Cardiac muscle cell (in vitro differentiated cells and primary cell): ENCODE results near the gene NTRK3. TPM values are rescaled to one million over a fixed set of nuclear protein-coding genes. Genes with fewer than 3 reads are reported as not detected.
A peak's percentile ranks its signal among the peaks of the same experiment; 100 is the strongest.

Experiments used
- DNase-seq, 2 donors: peaks; one replicate each; pipeline versions ENCODE4 v3.0.0 to v3.0.0-alpha.2; 2010 to 2017; ENCODE audit warnings: low read depth in 1 of 2, low spot score in 1 of 2
- H3K27ac ChIP-seq: fragments of 200-600 bp; sonication (generic); 2 replicates; pipeline ENCODE4 v1.5.1; 2016
- H3K27me3 ChIP-seq: fragments of 200-600 bp; sonication (generic); 2 replicates; pipeline ENCODE4 v1.6.0; 2016; ENCODE audit warnings: control low read depth
- H3K36me3 ChIP-seq: fragments of 200-600 bp; sonication (generic); 2 replicates; pipeline ENCODE4 v1.5.1; 2016; ENCODE audit warnings: control low read depth
- H3K4me1 ChIP-seq: fragments of 200-600 bp; sonication (generic); 2 replicates; pipeline ENCODE4 v1.8.1; 2017; ENCODE audit warnings: low read depth, mild to moderate bottlenecking, mixed run types
- H3K4me3 ChIP-seq: fragments of 200-600 bp; sonication (generic); 2 replicates; pipeline ENCODE4 v1.5.1; 2016; ENCODE audit warnings: mild to moderate bottlenecking
- H3K9me3 ChIP-seq: fragments of 200-600 bp; sonication (generic); 2 replicates; pipeline ENCODE4 v1.5.1; 2017; ENCODE audit warnings: low read depth, mild to moderate bottlenecking, control low read depth
- polyA plus RNA-seq: library from polyadenylated mRNA; unstranded; fragments of >200 nt; fragmentation: Nextera tagmentation; extraction: Ambion mirVana; gene quantifications from 2 replicates; pipeline ENCODE4 v1.2.1, GENCODE V29; 2016
- total RNA-seq: library from RNA; depleted of rRNA; stranded (reverse); fragments of >200 nt; gene quantifications from 2 replicates; pipeline ENCODE4 v1.2.3, GENCODE V29; 2016
- TF ChIP-seq, protein P1 (sequence below): IDR thresholded peaks from 2 replicates; pipeline ENCODE4 v1.5.1; 2012; ENCODE audit warnings: low read depth, mild to moderate bottlenecking, low read length

The NTRK3 gene
- total and polyA plus RNA-seq, 2 experiments from 2014 or later = 3.3 to 6.2 TPM

DNA sequence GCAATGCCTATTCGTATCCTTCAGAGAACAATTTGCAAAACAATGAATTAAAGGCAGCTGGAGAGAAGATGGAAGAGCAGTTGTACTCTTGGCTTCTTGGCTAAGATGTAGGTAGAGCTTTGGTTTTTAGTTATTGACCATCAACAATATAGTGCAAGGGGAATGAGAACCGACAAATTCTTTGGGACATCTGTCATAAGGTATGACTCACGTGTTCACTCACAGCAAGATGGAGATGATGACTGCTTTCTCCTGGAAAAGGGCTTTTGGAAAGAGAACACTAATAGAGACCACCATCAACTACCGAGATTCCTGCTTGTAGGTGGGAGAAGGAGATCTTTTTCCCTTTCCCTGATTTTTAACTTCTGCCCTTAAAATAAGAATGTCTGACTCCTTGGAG is 234.9 kb downstream of the NTRK3 start:
- Histone ChIP-seq H3K27me3 (no peaks in the 10 kb centered on the region), H3K4me3 (no peak overlapping the region), H3K36me3 (no peaks in the 10 kb centered on the region), H3K4me1 (no peaks in the 10 kb centered on the region), H3K9me3 (no peaks in the 10 kb centered on the region), H3K27ac (no peak overlapping the region)
- DNase-seq = no peak
- TF ChIP-seq, protein P1, sequence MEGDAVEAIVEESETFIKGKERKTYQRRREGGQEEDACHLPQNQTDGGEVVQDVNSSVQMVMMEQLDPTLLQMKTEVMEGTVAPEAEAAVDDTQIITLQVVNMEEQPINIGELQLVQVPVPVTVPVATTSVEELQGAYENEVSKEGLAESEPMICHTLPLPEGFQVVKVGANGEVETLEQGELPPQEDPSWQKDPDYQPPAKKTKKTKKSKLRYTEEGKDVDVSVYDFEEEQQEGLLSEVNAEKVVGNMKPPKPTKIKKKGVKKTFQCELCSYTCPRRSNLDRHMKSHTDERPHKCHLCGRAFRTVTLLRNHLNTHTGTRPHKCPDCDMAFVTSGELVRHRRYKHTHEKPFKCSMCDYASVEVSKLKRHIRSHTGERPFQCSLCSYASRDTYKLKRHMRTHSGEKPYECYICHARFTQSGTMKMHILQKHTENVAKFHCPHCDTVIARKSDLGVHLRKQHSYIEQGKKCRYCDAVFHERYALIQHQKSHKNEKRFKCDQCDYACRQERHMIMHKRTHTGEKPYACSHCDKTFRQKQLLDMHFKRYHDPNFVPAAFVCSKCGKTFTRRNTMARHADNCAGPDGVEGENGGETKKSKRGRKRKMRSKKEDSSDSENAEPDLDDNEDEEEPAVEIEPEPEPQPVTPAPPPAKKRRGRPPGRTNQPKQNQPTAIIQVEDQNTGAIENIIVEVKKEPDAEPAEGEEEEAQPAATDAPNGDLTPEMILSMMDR = no peak

DNA sequence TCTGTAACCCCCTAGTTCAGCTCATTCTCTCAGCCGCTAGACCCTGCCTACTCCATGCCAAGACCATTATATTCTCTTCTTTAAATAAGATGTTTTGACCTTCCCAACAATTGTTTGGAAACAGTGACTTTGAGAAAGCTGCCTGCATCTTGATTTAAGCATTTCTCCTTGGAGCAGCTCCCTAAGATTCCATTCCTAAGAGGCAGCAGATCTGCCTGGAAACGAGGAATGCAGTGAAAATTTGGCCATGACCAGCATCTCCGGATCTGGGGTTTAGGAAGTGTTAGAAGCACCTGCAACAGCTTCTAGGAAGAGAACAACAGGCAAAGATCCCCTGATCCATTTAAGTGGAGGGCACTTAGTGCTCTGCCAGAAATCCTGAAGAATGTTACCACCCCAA is 235.7 kb downstream of the NTRK3 start:
- DNase-seq = no peak
- H3K4me1 ChIP-seq = no peaks in the 10 kb centered on the region
- H3K27me3 ChIP-seq = no peaks in the 10 kb centered on the region
- H3K4me3 ChIP-seq = no peak overlapping the region
- H3K27ac ChIP-seq = no peak overlapping the region
- no peaks in the 10 kb centered on the region for H3K9me3 ChIP-seq
- TF ChIP-seq, protein P1 = no peak
- H3K36me3 ChIP-seq = no peaks in the 10 kb centered on the region

DNA sequence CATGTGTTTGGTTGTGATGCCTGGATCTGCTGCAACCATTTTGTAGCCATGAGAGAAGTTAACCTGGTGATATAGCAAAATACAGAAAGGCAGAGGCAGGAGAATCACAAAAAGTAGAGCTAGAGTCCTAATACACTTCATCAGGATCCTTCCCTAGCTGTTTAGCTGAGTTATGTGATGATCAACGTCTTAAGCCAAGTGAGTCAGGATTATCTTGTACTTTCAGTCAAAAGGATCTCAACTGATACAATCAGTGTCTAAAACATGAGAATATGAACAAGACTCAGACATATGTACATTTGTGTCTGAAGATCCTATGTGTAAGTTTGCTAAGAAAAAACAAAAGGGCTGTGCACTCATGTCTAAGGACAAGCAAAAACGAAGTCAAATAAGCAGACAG is 236.9 kb downstream of the NTRK3 start:
- DNase-seq = no peak
- TF ChIP-seq, protein P1 = no peak
- Histone ChIP-seq H3K27me3 (no peaks in the 10 kb centered on the region), H3K9me3 (no peaks in the 10 kb centered on the region), H3K36me3 (no peaks in the 10 kb centered on the region), H3K27ac (no peak overlapping the region), H3K4me1 (peaks cover 10% of the 10 kb centered on the region), H3K4me3 (no peak overlapping the region)

DNA sequence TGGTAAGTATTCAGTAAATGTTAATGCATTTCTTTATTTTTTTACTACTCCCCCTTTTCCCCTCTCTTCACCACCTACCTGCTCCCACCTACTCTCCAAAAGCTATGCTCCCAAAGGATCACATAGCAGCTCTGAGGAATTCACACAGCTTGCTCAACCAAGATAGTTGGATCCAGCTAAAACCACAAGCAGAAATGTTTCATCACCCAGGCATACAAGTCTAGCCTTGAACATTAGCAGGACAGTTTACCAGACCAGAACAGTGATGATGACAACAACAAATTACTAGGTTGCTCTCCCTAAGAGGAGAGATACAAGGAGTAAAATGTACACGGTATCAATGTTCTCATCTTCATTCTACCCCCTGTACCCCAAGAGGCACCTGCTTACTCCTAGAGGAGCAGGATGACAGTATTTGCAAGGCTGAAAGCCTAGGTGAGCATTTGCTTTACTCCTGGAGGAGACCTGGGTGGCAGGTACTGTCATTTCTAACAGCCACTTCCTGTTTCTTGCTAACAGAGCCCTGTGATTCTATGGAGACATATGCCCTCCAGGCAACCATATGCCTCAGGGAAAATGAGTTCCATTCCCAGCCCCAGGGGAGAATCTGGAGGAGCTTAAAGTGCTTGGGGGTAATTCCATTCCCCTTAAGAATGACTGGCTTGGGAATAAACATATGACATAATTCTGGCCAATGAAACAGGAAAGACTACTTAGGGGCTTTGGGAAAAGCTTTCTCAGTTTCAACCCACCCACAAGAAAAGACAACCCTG is 237.5 kb downstream of the NTRK3 start:
- H3K27me3 ChIP-seq = no peaks in the 10 kb centered on the region
- H3K4me1 ChIP-seq = peaks cover 15% of the 10 kb centered on the region
- TF ChIP-seq, protein P1 = no peak
- H3K9me3 ChIP-seq = no peaks in the 10 kb centered on the region
- no peak overlapping the region for H3K4me3 ChIP-seq
- H3K27ac ChIP-seq = no peak overlapping the region
- DNase-seq = peak in 1 of 2 donors; percentile 61
- no peaks in the 10 kb centered on the region for H3K36me3 ChIP-seq

DNA sequence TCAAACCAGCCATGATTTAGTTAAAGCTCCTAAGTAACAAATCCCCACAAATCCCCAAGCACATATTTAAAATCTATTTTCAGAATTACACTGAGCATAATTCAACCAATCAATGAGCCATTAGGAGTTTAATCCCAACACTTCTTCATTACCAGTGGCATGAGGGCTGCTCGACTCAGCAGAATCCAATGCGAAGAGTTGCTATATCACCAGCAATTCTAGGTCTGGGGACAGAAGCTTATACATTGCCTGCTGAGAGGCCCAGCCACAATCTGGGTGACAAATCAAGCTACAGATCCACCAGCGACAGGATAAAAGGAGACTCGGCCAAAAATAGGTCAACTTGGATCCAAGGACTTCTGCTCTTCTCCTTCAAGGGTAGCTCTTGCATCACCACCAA is 238.8 kb downstream of the NTRK3 start:
- TF ChIP-seq, protein P1 = no peak
- Histone ChIP-seq H3K4me3 (no peak overlapping the region), H3K9me3 (no peaks in the 10 kb centered on the region), H3K36me3 (no peaks in the 10 kb centered on the region), H3K27ac (no peak overlapping the region), H3K4me1 (peaks cover 15% of the 10 kb centered on the region), H3K27me3 (no peaks in the 10 kb centered on the region)
- DNase-seq = no peak
